Mucosa of stomach (tissue), 1 donor: ENCODE measurements around the gene RAB11FIP3.

Experiments
- H3K27me3 ChIP-seq: one replicate; pipeline ENCODE4 v1.7.0; 2013; ENCODE audit warnings: mild to moderate bottlenecking, low read length; ENCODE audit not compliant: control insufficient read depth, insufficient read depth
- H3K36me3 ChIP-seq: one replicate; pipeline ENCODE4 v1.7.0; 2013; ENCODE audit warnings: low read length; ENCODE audit not compliant: control insufficient read depth, insufficient read depth
- H3K4me1 ChIP-seq: one replicate; pipeline ENCODE4 v1.7.0; 2013; ENCODE audit warnings: mild to moderate bottlenecking, low read length; ENCODE audit not compliant: control insufficient read depth, insufficient read depth
- H3K4me3 ChIP-seq: one replicate; pipeline ENCODE4 v1.7.0; 2013; ENCODE audit warnings: low read length
- H3K9ac ChIP-seq: one replicate; pipeline ENCODE4 v1.7.0; 2013; ENCODE audit warnings: mild to moderate bottlenecking, low read length, moderate library complexity
- H3K9me3 ChIP-seq: one replicate; pipeline ENCODE4 v1.7.0; 2013; ENCODE audit warnings: mild to moderate bottlenecking, low read length, moderate library complexity; ENCODE audit not compliant: control insufficient read depth
- donor health status: Pancreatic carcinoma.

The RAB11FIP3 gene

GRCh38 chr16:561957-562938 lies 136.8 kb downstream of the RAB11FIP3 start:
- H3K27me3 ChIP-seq = peaks cover 41% of the 10 kb centered on the region
- no peak overlapping the region for H3K9ac ChIP-seq
- no peak overlapping the region for H3K4me3 ChIP-seq
- peaks cover 20% of the 10 kb centered on the region for H3K4me1 ChIP-seq
- H3K36me3 ChIP-seq = no peaks in the 10 kb centered on the region
- no peaks in the 10 kb centered on the region for H3K9me3 ChIP-seq

- peaks cover 41% of the 10 kb centered on the region for H3K27me3 ChIP-seq
- H3K36me3 ChIP-seq = no peaks in the 10 kb centered on the region
- no peak overlapping the region for H3K9ac ChIP-seq
- H3K4me3 ChIP-seq = no peak overlapping the region
- H3K9me3 ChIP-seq = no peaks in the 10 kb centered on the region
- H3K4me1 ChIP-seq = peaks cover 30% of the 10 kb centered on the region
Measured at GRCh38 chr16:563072-563644, 137.7 kb downstream of the RAB11FIP3 start.

- H3K9ac ChIP-seq = no peak overlapping the region
- peaks cover 36% of the 10 kb centered on the region for H3K4me1 ChIP-seq
- H3K9me3 ChIP-seq = no peaks in the 10 kb centered on the region
- no peak overlapping the region for H3K4me3 ChIP-seq
- H3K36me3 ChIP-seq = no peaks in the 10 kb centered on the region
- H3K27me3 ChIP-seq = peaks cover 24% of the 10 kb centered on the region
Measured at GRCh38 chr16:564690-565418, 139.4 kb downstream of the RAB11FIP3 start.

- no peak overlapping the region for H3K4me3 ChIP-seq
- H3K4me1 ChIP-seq = peaks cover 38% of the 10 kb centered on the region
- H3K27me3 ChIP-seq = peaks cover 24% of the 10 kb centered on the region
- no peaks in the 10 kb centered on the region for H3K9me3 ChIP-seq
- no peaks in the 10 kb centered on the region for H3K36me3 ChIP-seq
- H3K9ac ChIP-seq = no peak overlapping the region
Measured at GRCh38 chr16:565419-566330, 140.2 kb downstream of the RAB11FIP3 start.

GRCh38 chr16:566475-567372 lies 141.3 kb downstream of the RAB11FIP3 start, which contains the start of gene NHLRC4:
Gene NHLRC4 (plus strand): TSS chr16:567005. CDS start chr16:568048, 1,043 bp downstream.
- Histone ChIP-seq H3K4me3 (no peak within 1 kb of the TSS), H3K9me3 (no peaks in the 10 kb centered on the region), H3K27me3 (peaks cover 14% of the 10 kb centered on the region), H3K4me1 (peaks cover 47% of the 10 kb centered on the region), H3K9ac (peak within 1 kb of the TSS; percentile 59), H3K36me3 (no peaks in the 10 kb centered on the region)

- Histone ChIP-seq H3K27me3 (peaks cover 5% of the 10 kb centered on the region), H3K9me3 (no peaks in the 10 kb centered on the region), H3K4me1 (peaks cover 47% of the 10 kb centered on the region), H3K9ac (peak overlapping the region; percentile 59), H3K36me3 (no peaks in the 10 kb centered on the region), H3K4me3 (no peak overlapping the region)
Measured at GRCh38 chr16:567373-568256, 142.2 kb downstream of the RAB11FIP3 start.

GRCh38 chr16:568401-569258 lies 143.2 kb downstream of the RAB11FIP3 start:
- Histone ChIP-seq H3K4me1 (peaks cover 47% of the 10 kb centered on the region), H3K27me3 (peaks cover 3% of the 10 kb centered on the region), H3K36me3 (no peaks in the 10 kb centered on the region), H3K9me3 (no peaks in the 10 kb centered on the region), H3K9ac (peak overlapping the region; percentile 76), H3K4me3 (peak overlapping the region; percentile 74)

- H3K9ac ChIP-seq = peak within 1 kb of the TSS; percentile 76
- peaks cover 3% of the 10 kb centered on the region for H3K27me3 ChIP-seq
- peaks cover 47% of the 10 kb centered on the region for H3K4me1 ChIP-seq
- no peaks in the 10 kb centered on the region for H3K36me3 ChIP-seq
- peak within 1 kb of the TSS; percentile 74 for H3K4me3 ChIP-seq
- no peaks in the 10 kb centered on the region for H3K9me3 ChIP-seq
Measured at GRCh38 chr16:569445-570254, 144.2 kb downstream of the RAB11FIP3 start, which contains the start of gene PIGQ. Gene PIGQ (plus strand): TSS chr16:569968. CDS start chr16:574075, 4,107 bp downstream.
